ENCODE data around the gene KCNT2.

The KCNT2 gene

DNA sequence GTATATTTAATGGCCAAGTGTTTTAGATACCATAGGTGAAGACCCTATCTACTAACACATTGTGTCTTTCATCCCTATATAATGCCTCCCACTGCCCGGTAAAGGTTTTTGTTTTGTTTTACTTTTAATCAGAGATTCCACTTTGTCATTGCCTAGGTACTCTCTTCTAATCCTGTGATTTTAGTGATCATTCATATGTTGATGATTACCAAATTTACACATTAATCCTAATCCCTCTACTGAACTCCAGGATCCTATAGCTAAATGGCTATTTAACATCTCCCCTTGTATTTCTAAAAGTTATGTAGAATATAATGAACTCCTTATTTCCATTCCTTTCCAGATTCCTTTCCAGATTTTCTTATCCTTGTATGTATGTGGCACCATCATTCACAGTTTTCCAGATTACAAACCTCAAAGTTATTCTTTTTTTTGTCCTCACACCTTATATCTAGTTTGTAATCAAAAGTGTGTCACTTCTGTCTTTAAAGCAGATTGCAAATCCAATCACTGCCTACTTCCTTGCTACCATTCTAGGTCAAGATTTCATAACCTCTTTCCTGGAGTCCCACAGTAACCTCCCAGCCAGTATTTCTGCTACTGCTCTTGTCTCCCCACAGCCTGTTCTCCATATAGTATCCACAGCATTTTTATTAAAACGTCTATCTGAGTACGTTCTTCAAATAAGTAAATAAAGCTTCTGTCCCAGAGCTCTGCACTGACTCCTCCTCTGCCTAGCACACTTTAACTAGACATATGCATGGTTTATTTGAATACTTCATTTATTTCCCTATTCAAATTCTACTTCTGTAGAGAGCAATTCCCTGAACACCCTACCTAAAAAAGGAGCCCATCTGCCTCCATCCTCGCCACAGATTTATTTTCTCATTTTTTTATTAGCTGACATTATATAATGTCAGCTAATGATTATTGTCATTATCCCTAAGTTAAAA lies 157.8 kb downstream of the KCNT2 start:
- DNase-seq (ENCODE audit: low read depth in 1 of 2, low spot score in 1 of 2) = no peak

GRCh38 chr1:196449460-196449859 lies 158.8 kb downstream of the KCNT2 start:
- DNase-seq (ENCODE audit: low read depth in 1 of 2, low spot score in 1 of 2) = no peak

DNA sequence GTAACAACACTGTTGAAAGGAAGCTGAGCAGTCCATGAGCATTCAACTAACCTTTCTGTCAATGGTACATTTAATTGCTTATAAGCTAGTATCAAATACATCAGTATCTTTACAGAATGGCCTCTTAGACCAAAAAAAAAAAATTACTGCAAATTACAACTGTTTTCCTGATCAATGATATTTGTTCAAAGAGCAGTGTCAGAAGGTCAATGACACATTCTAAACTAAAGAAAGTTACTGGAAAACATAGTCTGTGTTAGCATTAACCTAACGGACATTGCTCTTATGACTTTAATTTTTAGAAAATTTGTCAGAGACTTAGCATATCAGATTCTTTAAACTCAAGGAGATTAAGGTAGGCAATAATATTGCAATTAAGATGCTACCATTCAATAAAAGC lies 162.5 kb downstream of the KCNT2 start:
- DNase-seq (ENCODE audit: low read depth in 1 of 2, low spot score in 1 of 2) = no peak

DNA sequence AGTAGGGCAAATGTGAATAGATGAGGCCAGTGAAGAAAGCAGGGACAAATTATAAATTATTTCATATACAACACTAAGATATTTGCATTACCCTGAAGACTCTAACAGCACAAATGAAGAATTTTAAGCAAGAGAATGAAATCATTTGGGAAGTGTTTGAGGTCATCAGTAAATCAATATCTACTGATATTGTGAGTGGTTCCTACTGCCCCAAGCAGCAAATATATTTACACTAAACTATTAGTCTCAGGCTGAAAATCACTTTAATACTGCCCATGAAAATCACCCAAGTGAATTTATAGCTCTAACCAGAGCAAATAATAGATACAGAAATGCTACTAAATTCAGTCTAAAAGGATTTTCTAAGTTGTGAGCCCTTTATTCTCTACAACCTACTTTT lies 163.6 kb downstream of the KCNT2 start:
- no peak for DNase-seq (ENCODE audit: low read depth in 1 of 2, low spot score in 1 of 2)

- DNase-seq (ENCODE audit: low read depth in 1 of 2, low spot score in 1 of 2) = no peak
Measured at GRCh38 chr1:196442366-196442765, 165.9 kb downstream of the KCNT2 start.

GRCh38 chr1:196440711-196441110 lies 167.5 kb downstream of the KCNT2 start:
- no peak for DNase-seq (ENCODE audit: low read depth in 1 of 2, low spot score in 1 of 2)

GRCh38 chr1:196438329-196438728 lies 169.9 kb downstream of the KCNT2 start:
- no peak for DNase-seq (ENCODE audit: low read depth in 1 of 2, low spot score in 1 of 2)

DNA sequence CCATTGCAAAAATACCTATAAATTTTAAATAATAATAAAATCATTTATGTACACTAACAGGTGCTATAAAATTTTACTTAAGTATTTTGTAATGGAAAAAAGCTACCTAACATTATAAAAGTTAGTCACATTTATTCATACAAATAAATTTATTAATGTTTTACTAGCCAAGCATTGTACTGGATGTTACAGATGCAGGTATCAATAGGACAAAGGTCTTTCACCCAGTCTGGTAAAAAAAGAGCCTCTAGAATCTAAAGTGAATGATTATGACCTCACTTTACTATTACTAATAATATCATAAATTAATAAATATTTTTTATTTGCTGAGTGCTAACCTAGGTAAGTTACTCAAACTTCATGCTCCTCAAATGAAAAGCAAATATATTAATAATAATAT lies 170.6 kb downstream of the KCNT2 start:
- DNase-seq (ENCODE audit: low read depth in 1 of 2, low spot score in 1 of 2) = no peak

DNA sequence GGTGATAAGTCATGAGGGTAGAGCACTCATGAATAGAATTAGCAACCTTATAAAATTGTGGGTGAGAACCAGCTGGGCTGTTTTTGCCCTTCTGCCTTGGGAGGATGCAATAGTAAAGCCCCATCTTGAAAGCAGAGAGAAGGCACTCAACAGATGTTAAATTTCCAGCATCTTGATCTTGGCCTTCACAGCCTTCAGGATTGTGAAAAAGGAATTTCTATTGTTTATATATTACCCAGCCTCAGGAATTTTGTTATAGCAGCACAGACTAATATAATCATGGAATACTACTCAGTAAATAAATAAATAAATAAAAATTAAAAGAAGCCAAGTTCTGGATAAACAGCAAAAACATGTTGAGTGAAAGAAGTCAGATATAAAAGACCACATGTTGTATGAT lies 175.2 kb downstream of the KCNT2 start:
- no peak for DNase-seq (ENCODE audit: low read depth in 1 of 2, low spot score in 1 of 2)

DNA sequence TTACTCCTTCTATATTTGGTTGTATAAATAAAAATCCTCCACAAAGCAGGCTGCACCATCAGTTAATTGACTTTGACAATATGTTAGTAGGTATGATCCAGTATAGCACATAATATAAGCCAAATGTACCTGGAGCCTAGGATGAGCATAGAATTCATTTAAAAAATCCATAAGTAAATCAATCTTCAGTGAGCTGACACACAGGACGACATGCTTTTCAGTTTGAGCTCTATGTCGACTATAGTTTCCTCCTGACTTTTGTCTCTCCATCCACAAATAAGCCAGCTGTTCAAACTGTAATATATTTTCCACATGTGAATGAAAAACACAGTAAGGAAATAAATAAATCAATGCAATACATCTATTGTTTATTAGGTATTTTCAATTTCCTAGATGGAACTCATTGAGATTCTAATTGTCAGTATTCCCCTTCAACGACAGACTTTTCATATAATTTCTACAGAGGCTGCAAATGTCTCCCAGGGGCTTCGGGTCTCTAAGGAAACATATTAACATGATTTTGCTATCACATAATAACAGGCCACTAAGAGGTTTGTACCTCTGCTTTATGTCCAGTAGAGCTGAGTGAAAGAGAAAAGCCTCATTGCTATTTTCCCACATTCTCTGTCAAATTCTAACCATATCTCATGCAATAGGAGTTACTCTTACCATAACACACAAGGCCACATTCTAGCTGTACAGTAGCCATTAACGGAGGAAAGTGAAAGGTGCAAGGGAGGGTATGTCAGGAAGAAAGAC lies 180.1 kb downstream of the KCNT2 start:
- DNase-seq (ENCODE audit: low read depth in 1 of 2, low spot score in 1 of 2) = no peak

GRCh38 chr1:196425513-196425912 lies 182.7 kb downstream of the KCNT2 start:
- DNase-seq (ENCODE audit: low read depth in 1 of 2, low spot score in 1 of 2) = no peak

DNA sequence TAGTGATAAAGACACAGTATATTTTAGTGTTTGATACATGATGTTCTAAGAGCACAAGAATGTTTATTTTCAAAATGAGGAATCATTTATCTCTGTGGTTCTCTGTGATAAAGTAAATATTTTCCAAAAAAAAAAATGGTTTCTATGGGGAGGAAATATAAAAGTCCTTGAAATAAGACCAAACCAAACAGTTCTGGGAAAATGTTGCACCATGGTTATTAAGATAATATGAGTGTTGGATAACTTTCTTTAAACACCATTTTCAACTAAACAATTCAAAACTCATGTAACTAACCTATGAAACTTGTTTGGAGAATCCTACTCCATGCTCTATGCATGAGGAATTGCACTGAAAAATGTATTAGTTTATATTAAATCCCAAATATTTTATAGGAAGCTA lies 184.6 kb downstream of the KCNT2 start:
- DNase-seq (ENCODE audit: low read depth in 1 of 2, low spot score in 1 of 2) = no peak

GRCh38 chr1:196418772-196419171 lies 189.5 kb downstream of the KCNT2 start:
- no peak for DNase-seq (ENCODE audit: low read depth in 1 of 2, low spot score in 1 of 2)

GRCh38 chr1:196415978-196416377 lies 192.3 kb downstream of the KCNT2 start:
- no peak for DNase-seq (ENCODE audit: low read depth in 1 of 2, low spot score in 1 of 2)

GRCh38 chr1:196412326-196412725 lies 195.9 kb downstream of the KCNT2 start:
- DNase-seq (ENCODE audit: low read depth in 1 of 2, low spot score in 1 of 2) = no peak

GRCh38 chr1:196410768-196411167 lies 197.5 kb downstream of the KCNT2 start:
- no peak for DNase-seq (ENCODE audit: low read depth in 1 of 2, low spot score in 1 of 2)

DNA sequence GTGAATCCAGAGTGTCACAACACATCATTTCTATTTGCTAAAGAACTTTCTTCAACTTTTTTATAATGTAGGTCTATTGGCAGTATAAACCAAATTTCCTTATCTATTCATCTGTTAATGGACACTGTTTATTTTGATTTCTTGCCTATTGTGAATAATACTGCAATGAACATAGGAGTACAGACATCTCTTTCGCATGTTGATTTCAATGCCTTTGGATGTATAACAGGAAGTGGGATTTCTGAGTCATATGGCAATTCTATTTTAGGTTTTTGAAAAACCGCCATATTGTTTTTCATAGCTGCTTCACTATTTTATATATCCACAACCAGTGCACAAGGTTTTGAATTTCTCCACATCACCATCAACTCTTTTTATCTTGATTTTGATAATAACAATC lies 198.7 kb downstream of the KCNT2 start:
- DNase-seq (ENCODE audit: low read depth in 1 of 2, low spot score in 1 of 2) = no peak

DNA sequence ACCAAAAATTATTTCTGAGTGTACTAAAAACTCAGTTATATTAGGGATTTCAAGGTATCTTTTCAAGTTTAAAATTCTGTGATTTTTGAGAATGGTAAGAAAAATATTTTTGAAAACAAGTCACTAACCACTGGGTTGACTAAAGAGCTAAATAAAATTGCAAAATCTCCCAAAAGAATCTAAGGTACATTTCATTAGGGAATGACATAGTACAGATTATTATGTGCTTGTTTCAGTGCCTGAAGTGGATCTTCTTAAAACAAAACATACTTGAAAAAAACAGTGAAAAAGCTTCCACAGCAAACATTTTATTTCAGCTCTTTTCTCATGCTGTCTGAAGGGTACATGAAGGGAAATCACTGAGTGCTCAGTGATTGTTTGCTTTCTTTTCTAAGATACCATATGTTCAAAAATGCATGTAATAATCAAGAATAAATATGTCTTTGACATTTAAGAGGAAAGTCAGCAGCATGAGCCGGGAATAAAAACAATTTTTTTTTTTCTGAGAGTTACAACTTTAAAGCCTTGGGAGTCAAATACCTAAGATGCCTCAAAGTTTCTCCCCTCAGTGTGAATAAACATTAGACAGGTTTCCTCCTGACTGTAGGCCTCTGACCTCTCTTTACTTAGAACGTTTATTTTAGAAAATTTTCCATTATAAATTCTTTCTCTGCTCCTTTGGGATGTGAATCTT lies 200.7 kb downstream of the KCNT2 start:
- DNase-seq (ENCODE audit: low read depth in 1 of 2, low spot score in 1 of 2) = no peak

GRCh38 chr1:196405839-196406238 lies 202.4 kb downstream of the KCNT2 start:
- DNase-seq (ENCODE audit: low read depth in 1 of 2, low spot score in 1 of 2) = no peak

GRCh38 chr1:196403803-196404690 lies 204.2 kb downstream of the KCNT2 start:
- DNase-seq (ENCODE audit: low read depth in 1 of 2, low spot score in 1 of 2) = no peak

- no peak for DNase-seq (ENCODE audit: low read depth in 1 of 2, low spot score in 1 of 2)
Measured at GRCh38 chr1:196401891-196402290, 206.3 kb downstream of the KCNT2 start.
